Measurements from ENCODE around the gene FAM81B.

- TF ChIP-seq EZH2phosphoT487 (IDR thresholded peaks at IDR 0.05; ENCODE audit: insufficient read depth, low read depth) (no peak), EZH2 (IDR thresholded peaks at IDR 0.05; ENCODE audit: insufficient read depth, poor library complexity, severe bottlenecking) (no peak)
Observed at GRCh38 chr5:95393279-95393678, 2.1 kb downstream of the FAM81B start.
